Measurements from ENCODE around the gene TBC1D8.
"Not testable (repeated sequence)": the region's sequence is repeated elsewhere in the genome, so short reads cannot be mapped to it uniquely, and the experiment has no call there.

The TBC1D8 gene

DNA sequence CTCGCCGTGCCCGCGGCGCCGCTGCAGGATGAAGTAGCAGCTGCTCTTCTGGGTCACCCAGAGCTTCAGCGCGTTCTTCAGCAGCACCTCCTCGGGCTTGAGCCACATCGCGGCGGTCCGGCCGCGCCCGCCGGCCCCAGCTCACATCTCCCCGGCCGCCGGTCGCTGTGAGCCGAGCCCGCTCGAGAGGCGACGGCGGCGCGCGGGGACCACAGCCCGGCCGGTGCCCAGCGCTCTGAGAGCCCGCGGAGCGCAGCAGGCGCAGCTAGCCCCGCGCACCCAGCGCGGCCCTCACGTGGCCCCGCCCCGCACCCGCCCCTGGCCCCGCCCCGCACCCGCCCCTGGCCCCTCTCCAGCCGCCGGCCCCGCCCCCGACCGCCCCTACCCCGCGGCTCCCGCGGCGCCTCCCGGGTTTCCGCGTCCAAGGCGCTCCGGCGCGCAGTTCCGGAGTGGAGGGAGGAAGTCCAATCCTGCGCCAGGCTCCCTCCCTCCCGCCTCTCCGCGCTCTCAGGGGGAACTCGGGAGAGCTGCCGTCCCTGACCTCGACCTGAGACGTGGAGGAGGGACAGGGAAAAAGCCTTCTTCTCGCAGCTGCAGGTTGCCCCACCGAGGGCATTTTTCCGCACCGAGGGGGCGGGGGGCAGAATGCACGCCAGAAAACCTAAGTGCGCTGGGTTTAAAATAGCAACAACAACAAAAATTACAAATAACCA, at the start of gene TBC1D8:
TSS of gene TBC1D8 (minus strand) at position 237 of the 713 bp plus-strand sequence. CDS start at position 108, 129 bp downstream.
- DNase-seq, result no peak

DNA sequence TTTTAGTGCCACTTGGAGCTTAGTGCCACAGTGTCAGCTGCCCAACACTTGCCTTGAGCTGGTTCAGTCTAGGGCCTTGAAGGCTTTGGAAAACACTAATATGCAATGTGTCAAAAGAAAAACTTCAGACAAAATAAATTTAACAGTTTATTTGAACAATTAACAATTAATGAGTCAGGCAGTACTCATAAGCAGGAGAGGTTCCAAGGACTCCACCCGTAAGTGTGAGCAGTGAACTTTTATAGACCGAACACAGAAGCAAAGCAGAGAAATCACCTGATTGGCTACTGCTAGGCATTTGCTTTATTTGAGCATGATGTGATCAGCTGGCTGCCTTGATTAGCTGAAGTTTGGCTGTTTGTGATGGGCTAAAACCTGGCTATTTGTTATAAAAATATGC, 49.5 kb upstream of the TBC1D8 start:
- no peak for DNase-seq

DNA sequence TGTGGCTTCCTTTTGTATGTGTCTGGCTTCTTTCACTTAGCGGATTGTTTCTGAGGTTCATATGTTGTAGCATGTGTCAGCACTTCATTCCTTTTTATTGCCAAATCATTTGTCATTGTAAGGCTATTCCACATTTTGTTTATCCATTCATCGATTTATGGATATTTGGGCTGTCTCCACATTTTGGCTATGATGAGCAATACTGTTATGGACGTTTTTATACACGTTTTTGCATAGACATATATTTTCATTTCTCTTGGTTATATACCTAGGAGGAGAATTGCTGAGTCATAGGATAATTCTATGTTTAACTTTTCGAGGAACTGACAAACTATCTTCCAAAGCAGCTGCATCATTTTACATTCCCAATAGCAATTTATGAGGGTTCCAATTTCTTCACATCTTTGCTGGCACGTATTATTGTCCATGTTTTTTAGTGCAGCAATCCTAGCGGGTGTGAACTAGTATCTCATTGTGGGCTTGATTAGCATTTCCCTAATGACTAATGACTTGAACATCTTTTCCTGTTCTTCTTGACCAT, 48.1 kb upstream of the TBC1D8 start:
- DNase-seq, result no peak

DNA sequence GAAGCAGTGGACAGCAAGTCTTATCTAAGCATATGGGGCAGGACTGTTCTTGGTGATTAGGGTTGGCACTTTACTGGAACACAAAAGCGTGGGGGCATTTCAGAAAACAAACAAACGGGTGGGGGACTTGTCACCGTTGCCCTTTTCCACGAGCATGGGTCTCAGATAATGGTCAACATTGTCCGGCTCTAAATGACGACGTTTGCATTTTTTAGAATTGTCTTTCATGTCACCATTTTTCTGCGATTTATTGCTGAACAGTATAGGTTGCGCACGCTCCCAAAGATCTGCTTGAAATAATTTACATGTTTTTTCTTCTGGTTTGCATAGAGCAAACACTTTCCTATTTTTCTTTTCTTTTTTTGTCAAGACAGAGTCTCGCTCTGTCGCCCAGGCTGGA, 46.6 kb upstream of the TBC1D8 start:
- DNase-seq, result no peak

DNA sequence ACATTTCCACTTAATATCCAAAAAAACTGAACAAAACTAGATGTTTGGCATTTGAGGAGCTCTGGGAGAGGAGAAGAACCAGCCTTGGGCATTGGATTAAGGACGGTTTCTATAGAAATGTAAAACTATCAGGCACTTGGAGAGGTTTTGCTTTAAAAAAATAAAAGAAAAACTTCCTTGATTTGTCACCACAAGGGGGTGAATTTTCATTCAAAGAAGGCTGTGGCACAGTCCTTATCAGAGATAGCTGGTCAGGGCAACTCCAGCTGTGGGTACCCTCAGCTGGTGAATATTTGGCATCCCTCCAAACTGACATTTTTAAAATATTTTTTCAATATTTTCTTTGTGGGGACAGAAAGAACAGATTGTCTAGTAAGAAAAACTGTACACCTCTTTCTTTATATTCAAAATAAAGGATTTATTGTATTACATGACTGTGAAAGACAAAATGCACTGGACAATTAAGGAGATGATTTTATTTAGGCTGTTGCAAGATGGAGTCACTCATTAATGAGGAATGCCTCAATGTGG, 46.1 kb upstream of the TBC1D8 start:
- DNase-seq, result no peak

DNA sequence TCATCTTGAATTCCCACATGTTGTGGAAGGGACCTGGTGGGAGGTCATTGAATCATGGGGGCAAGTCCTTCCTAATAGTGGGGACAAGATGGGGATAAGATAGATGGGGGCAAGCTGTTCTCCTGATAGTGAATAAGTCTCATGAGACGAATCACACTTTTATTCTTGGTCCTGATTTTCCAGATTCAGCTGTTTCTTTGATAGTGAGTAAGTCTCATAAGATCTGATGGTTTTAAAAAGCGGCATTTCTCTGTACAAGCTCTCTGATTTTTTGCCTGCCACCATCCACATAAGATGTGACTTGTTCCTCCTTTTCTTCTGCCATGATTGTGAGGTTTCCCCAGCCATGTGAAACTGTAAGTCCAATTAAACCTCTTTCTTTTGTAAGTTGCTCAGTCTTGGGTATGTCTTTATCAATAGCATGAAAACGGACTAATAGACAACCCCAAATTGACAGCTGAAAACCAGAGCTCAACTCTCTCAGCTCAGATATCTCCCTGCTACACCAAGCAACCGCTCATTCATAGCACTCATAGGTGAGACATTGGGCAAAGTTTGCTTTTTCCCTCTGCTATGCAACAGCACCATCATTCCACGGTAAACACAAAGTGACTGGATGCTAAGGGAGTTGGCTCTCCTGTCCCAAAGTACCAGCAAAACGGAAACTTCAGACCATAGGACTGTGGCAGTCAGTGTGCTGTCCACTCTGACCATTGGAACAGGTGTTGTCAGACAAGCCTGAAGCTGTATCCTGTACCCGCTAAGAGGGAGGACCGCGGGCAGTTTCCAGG, 44.9 kb upstream of the TBC1D8 start:
- no peak for DNase-seq

DNA sequence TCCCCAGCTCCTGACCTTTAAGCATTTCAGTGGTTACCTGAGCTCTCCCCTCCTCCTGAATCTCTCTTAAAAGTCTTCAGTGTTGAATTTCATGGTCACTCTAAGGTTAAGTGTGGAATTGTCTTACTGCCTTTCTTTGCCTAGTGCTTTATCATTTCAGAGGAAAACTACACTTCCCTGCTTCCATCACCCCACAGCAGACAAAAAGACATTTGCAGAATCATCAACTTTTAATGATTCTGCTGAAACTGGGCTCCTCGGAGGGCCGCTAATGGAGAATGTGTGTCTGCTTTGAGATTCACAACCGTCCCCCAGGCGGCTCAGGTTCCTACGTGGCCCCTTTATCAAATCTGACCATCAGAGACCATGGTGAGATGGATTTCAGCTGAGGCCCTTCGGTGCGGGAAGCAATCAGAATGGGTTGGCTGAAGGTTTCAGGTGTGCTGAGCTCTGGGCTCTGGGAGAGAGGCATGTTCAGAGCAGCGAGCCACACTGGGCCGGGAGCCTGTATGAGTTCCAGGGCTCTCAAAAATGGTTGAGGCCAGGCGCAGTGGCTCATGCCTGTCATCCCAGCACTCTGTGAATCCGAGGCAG, 41.9 kb upstream of the TBC1D8 start:
- DNase-seq, result no peak

DNA sequence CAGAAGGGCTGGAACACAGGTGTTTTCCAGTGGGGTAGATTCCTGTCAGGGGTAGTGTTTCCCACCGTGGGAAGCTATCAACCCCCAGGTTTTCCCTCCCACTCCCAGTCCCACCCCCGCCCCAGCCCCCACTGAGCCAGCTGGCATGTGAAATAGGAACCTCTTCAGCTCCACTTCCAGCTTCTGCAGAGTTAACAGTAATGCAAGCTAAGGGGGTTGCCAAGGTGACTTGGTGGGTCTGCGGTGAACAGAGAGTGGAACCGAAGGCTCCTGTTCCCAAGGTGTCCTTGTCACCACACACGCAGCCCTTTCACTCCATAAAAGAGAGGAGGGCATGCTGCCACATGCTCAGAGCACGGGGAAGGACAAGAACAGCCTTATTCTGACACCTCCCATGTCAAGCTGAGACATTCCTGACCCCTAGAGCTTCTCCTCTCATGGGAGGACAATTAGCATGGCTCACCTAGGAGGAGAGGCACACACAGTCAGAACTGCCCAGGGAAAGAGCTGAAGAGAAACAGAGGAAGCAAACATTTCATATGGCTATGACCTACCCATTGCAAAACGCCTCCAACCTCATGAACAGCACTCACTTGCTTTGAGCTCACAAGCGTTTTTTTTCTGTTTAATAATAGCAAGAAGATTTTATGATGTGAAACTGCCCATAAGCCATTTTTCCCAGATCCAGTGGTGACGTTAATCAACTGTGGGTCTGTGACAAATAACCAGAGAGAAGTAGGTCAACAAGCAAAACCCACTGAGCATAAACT, 39.8 kb upstream of the TBC1D8 start:
- no peak for DNase-seq

DNA sequence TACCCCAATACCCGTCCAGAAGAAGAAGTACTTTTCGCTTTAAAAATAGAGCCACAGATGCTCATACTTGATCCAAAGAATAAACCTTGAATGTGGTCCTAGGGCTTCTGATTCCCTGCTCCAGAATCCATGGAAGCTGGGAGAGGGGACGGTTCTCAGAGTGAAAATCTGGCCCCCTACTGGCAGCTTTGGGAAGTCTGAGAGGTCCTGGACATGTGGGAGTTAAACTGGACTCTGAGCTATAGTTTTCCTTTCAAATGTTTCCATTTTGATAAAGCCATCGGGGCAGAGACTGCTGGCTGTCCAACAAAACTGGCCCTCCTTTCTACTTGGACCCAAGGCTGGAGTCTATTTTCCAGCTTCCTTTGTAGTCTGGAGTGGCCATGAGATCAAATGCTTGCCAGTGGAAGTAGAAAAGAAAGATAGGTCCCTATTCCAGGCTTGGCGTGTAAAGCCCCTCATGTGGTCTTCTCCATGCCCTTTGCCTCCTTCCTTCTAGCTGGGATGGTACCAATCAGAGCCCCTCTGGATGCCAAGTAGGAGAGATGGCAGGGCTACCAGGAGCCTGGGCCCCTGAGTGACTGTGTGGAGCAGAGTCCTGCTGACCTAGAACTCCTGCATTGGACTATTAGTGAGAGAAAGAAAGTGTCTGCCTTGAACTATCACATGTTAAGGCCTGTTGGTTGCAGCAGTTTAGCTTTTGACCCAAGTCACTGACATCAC, 37.7 kb upstream of the TBC1D8 start:
- no peak for DNase-seq

DNA sequence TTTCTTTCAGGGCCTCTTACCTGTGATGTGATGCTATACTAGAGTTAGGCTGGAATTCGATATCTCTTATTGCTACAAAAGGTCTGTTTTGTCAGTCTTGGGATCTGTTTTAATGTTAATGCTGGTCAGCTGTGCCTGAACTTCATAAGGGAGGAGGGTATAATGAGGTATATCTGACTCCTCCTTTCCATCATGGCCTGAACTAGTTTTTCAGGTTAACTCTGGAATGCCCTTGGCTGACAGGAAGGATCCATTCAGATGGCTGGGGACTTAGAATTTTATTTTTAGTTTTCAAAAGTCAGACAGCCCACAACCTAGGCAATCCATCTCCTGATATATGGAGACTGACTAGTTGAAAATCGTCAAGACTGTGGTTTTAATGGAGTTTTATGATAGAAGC, 35.9 kb upstream of the TBC1D8 start:
- no peak for DNase-seq

DNA sequence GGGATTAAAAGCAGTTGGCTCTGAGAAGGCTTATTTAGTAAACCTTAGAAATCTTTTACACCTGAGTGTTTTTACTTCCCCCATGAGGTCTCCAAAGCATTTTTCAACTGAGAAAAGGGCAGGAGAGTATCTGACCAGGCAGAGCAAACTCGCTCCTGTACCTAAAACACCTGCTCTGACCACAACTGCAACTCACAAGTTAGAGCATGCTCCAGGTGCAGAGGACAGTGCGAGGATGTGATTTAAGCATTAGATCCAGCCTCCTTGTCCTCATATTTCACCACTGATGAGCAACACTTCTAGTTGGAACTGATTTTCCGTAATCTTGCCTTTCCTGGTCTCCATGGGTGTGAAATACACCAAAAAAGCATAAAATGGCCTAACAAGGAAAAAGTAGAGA, 34.5 kb upstream of the TBC1D8 start:
- DNase-seq, result no peak

DNA sequence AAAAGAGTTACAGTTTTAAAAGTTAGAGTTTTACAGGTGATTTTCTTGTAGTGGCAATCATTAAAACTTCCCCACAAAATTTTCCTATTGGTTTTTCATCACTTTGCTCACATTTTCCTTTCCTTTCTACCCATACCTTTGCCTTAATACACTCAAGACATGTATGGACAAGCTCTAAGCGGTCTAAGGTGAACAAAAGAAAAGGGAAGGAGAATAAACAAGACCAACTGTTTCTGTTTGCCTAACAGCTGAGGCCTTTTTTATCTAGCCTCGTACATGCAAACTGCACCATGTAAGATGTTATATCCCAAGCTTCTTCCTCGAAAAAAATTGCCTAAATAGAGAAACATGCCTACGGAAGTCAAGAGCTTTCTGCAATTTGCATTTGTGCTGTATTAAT, 33.9 kb upstream of the TBC1D8 start:
- DNase-seq, result no peak

DNA sequence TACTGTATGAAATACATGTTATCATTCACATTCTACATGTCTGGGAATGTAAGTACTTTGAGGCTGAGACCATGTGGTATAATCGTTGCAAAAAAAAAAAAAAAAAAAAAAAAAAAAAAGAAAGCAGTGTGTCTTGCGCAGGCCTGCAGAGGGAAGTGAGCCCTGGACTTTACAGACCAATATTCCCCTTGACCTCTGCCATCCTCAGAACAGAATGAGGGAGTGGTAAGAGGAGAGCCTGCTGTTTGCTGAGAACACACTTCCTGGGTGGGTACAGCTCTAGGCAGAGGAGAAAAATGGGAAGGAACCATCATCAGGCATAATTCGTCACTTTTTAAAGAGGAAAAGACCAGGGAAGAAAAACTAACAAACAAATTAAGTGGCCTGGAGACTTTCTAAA, 28.8 kb upstream of the TBC1D8 start:
- DNase-seq, result no peak

DNA sequence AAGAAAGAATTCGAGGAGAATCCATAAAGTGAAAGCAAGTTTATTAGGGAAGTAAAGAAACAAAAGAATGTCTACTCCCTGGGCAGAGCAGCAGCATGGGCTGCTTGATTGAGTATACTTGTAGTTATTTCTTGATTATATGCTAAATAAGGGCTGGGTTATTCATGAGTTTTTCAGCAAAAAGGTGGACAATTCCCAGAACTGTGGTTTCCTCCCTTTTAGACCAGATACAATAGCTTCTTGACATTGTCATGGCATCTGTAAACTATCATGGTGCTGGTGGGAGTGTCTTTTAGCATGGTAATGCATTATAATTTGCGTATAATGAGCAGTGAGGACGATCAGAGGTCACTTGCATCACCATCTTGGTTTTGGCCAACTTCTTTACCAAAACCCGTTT, 25.6 kb upstream of the TBC1D8 start:
- DNase-seq, result no peak

DNA sequence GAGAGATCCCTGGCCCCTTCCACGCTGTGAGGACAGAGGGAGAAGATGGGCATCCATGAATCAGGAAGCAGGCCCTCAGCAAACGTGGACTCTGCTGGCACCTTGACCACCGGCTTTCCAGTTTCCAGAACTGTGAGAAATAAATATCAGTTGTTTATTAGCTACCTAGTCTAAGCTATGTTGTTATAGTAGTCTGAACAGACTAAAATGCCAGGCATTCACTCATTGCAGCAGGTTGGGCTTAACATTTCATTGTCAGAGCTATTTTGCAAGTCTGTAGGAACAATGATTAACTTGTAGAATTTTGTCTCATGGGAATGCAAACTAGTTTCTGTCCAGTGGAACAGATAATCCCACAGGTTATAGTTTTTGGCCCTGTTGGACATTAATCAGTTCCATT, 24.8 kb upstream of the TBC1D8 start:
- DNase-seq, result no peak

DNA sequence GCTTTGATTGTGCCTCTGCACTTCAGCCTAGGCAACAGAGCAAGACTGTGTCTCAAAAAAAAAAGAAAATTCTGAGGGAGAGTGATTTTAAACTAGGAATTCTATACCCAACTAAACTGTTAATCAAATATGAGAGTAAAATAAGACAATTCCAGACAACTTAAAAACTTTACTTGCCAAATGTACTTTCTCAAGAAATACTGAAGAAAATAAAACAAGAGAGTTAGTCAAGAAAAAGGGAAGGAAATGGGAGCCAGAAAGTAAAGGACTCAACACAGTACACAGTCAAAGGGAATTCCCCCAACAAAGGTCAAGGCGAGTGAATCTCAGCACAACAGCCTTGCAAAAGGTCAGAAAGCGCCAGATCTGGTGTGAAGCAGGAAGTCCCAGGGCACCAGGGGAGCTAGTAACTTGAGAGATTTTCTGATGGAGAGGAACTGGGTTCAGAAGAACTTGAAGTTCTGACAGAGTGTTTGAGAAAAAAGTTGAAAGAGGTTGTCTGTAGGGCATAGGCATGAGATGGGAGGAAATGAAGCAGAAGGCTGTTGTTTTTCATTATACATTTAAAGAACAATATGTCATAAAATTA, 22.6 kb upstream of the TBC1D8 start:
- no peak for DNase-seq

DNA sequence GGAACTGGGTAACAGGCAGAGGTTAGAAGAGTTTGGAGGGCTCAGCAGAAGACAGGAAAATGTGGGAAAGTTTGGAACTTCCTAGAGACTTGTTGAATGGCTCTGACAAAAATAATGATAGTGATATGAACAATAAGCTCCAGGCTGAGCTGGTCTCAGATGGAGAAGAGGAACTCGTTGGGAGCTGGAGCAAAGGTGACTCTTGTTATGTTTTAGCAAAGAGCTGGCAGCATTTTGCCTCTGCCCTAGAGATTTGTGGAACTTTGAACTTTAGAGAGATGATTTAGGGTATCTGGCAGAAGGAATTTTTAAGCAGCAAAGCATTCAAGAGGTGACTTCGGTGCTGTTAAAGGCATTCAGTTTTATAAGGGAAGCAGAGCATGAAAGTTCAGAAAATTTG, 18.6 kb upstream of the TBC1D8 start:
- DNase-seq, result not testable (repeated sequence)

DNA sequence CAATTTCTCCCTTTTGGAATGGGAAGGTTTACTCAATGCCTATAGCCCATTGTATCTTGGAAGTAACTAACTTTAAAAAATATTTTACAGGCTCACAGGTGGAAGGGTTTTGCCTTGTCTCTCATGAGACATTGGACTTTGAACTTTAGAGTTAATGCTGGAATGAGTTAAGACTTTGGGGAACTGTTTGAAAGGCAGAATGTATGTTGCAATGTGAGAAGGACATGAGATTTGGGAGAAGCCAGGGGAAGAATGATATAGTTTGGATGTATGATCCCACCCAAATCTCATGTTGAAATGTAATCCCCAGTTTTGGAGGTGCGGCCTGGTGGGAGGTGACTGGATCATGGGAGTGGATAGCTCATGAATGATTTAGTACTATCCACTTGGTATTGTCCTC, 17.5 kb upstream of the TBC1D8 start:
- DNase-seq, result no peak

DNA sequence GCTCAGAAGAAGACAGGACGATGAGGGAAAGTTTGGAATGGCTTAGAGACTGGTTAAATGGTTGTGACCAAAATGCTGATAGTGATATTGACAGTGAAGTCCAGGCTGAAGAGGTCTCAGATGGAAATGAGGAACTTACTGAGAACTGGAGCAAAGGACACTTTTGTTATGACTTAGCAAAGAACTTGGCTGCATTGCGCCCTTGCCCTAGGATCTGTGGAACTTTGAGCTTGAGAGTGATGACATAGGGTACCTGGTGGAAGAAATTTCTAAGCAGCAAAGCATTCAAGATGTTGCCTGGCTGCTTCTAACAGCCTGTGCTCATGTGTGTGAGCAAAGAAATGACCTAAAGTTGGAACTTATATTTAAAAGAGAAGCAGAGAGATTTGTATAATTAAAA, 16.4 kb upstream of the TBC1D8 start:
- DNase-seq, result not testable (repeated sequence)

DNA sequence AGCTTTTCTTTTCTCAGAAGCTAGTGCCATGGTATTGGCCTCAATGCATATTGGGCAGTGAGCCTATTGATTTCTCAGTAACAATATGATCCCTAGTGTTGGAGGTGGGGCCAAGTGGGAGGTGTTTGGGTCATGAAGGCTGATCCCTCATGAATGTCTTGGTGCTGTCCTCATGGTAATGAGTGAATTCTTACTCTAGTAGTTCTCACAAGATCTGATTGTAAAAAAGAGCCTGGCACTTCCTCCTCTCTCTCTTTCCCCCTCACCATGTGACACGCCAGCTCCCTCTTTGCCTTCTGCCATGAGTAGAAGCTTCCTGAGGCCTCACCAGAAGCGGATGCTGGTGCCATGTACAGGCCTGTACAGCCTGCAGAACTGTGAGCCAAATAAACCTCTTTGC, 12.8 kb upstream of the TBC1D8 start:
- no peak for DNase-seq

DNA sequence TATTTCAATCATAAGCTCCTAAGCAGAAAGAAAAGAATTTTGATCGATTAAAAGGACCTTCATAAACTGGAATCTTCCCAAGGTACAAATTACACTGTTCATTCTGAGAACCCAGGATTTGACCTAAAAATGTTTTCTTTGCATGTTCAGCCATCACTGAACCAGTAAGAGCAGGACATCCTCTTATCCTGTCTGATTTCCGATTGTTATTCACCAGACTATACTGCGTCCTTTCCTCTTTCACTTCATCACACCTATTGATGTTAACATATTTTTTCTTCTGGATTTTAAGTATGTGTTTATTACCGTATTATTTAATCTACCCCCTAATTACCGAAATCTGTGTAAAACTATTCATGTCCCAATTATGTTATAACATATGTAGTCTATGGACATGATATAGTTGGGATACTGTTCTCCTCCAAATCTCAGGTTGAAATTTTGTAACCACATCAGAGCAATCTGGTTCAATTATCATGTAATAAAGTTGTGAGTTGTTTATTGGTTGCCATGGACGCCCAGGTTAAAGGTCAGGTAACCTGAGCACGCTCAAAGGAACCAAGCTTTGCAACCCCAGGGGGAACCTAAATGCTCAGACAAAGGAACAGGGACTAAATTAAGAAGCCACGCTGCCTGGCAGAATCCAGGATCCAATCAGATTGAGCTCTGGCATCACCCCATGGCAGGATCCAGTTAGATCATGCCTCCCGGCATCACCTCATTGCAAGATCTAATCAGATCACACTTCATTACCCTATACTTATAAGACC, 11.6 kb upstream of the TBC1D8 start:
- DNase-seq, result peak; percentile 3
